Stimulated activated CD4-positive, alpha-beta T cell treated with anti-CD3 and anti-CD28 coated beads, Interleukin-4, amount 100 ng/mL, for 24 hours (primary cell): ENCODE data around the gene PMVK.
A peak's percentile ranks its signal among the peaks of the same experiment; 100 is the strongest.
"Not testable (repeated sequence)": the region's sequence is repeated elsewhere in the genome, so short reads cannot be mapped to it uniquely, and the experiment has no call there.

Experiments used
- DNase-seq: peaks from one replicate; pipeline ENCODE4 v3.0.0-alpha.2; 2020

PMVK gene

GRCh38 chr1:154912755-154913154, 23.8 kb downstream of the PMVK start:
- no peak for DNase-seq

GRCh38 chr1:154911691-154912550, 24.6 kb downstream of the PMVK start:
- no peak for DNase-seq

DNA sequence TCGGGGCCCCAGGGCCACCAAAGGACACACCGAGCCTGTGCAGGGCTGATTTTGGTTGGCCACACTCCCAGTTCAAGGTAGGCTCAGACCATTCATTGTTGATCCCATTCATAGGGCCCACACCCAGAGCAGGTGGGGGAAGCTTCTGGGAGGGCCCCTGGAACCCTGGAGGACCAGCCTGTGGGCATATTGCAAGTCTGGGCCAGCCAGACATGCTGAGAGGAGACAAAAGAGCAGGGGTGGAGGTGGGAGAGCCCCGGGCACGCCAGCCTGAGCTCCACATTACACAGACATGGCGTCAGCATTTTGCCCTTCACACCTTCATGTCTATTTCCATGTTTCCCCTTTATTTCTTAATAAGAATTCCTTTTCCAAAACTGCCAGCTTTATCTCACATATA, 25.7 kb downstream of the PMVK start:
- DNase-seq = no peak

DNA sequence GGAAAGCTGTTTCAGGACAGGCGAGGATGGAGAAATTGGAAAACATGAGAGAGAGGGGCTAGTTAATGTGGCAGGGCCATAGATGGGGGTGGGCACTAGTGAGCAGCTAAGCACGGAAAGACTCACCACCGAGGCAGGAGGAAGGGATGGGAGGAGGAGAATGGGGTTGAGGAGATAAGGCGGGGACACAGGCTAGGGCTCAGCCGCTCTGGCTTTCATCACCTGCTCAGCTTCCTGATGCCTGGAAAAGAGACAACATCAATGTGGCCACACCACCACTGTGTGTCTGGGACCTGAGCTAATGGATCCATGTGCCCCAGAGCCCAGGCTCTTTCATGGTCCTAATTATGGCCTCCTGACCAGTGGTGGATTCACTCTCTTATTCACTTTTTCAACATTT, 27.6 kb downstream of the PMVK start:
- DNase-seq = no peak

GRCh38 chr1:154908129-154908528, 28.4 kb downstream of the PMVK start:
- DNase-seq = not testable (repeated sequence)

DNA sequence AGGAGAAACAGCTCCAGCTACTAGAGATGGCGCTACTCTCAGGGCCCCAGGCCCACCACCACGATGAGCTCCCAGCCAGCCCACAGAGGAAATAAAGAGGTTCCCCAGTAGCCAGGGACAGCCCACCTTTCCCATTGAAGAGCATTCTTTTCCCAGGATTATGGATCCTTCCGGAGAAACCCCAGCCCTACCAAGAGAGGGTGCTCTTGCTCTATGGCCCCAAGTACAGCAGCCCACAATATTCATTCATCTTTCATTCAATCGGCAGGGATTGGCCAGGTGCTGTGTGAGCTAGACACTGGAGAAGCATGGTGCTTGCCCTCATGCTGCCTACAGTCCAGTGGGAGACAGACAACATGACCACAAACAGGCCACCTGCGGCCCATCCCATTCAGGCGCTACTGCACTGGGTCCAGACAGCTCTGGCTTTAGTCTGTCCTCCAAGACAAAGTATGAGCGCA, 29.9 kb downstream of the PMVK start:
- no peak for DNase-seq

- DNase-seq = no peak
Observed at GRCh38 chr1:154902938-154903566, 33.5 kb downstream of the PMVK start.

GRCh38 chr1:154901591-154901990, 34.9 kb downstream of the PMVK start:
- DNase-seq = no peak

DNA sequence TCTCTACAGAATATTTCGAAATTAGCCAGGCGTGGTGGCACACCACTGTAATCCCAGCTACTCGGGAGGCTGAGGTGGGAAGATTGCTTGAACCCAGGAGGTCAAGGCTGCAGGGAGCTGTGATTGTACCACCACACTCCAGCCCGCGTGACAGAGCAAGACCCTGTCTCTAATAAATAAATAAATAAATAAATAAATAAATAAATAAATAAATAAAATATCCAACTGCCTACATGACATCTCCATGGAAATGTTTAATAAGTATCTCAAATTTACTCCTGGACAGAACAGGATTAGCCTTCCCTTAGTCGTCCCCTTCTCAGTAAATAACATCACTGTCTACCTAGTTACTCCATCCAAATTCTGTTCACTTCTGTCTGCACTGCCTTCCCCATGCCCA, 37.5 kb downstream of the PMVK start:
- DNase-seq = no peak

GRCh38 chr1:154896771-154897286, 39.7 kb downstream of the PMVK start:
- no peak for DNase-seq

DNA sequence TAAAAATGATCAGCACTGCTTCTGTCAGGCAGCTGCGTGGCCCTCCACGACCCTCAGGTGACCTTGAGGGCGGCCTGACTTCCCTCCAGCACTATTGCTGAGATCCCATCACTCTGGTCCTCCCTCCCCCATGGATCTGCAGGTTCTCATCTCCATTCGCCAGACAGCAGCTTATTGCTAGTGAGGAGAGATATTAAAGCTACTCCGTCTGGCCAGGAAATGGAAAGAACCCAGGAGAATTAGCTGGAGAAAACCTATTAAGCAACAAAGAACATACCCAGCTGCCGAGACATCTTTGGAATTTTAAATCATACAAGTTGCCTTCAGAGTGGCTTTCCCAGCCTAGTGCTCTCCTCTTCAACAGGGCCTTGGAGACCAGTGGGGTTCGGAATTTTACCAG, 40.7 kb downstream of the PMVK start:
- DNase-seq = no peak

DNA sequence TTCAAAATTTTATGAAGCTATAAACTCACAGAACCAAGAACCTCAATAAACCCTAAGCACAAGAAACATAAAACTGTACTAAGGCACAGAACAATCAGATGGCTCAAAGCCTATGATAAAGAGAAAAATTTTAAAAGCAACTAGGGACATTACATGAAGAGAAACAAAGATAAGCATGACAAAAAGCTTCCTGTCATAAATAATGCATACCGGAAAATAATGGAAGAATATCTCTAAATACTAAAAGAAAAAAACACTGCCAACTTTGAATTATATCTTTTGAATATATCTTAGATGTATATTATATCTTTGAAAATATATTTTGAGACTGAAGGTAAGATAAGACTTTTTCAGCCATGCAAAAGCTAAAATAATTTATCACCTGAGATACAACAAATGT, 45.1 kb downstream of the PMVK start:
- DNase-seq = no peak

GRCh38 chr1:154888757-154889156, 47.8 kb downstream of the PMVK start:
- DNase-seq = no peak

- DNase-seq = no peak
Observed at GRCh38 chr1:154886281-154887015, 50.1 kb downstream of the PMVK start.

- no peak for DNase-seq
Observed at GRCh38 chr1:154884869-154885701, 51.4 kb downstream of the PMVK start.

DNA sequence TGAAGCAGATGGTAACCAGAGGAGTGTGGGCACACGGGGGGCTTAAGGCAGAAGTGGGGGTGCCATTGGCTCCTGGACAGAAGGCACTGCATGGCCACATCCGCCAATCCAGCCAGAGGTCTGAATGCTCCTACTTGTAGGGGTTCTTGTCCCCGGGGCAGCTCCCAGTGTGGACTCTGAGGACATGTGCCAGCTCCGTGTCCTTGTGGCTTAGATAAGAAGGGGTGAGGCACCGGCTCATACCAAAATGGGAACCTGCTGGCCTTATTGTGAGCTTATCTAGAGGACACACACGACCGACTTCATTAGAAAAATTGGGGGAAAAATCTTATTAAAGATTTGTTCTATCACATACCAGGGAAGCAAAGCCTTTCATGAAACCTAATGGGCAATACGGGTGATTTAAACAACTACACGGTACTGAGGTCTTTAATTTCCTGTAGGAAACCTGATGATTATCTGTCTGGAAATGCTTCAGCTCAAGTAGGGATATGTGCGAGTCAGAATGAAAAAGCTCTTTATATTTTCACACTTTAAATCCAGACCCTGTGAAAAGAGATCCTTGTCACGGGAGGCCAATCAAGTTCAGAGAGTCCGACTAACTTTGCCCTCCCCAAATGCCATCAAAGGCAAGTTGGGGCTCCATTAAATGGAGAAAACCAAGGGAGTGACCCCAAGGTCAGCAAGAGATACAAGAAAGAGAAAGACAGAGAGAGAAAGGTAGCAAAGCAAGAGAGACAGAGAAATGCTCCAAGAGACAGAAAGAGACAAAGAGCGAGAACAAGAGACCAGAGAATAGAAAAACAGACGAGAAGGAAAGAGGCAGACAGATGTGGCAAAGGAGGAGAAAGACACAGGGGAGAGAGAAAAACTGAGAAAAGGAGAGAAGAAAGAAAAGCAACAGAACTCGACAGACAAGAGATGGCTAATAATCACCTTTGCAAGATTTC, 52.3 kb downstream of the PMVK start:
- DNase-seq = no peak

DNA sequence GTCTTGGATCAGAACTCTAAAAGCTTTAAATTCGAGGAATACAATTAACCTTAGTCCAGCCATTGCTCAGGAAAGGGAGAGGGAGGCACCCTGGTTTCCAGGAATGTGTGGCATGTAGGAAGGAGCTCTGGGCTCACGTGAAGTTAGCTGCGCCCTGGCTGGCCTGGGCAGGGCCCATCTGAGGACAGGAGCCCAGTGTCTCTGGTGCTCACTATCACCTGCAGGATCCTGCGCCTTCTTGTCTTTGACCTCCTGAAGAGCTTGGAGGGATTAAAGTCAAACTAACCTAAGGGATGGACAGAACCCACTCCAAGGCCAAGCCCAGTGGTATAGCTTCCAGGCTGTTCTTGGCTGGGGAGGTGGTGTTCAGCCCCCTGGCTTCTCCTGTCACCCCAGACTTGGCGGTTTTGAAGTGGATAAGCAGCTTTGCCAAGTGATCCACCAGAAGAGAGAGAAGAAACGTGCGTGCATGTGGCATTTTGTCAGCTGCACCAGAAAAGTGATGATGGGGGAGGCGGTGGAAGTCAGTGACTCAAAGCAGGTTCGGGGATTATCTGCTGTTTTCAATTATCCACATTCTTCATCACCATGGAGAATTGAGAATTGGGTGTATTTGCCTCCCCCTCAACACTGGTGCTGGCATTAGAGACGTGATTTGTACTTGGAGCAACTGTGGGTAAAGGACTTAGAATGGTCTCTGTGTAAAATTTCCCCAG, 54.5 kb downstream of the PMVK start:
- DNase-seq = no peak

DNA sequence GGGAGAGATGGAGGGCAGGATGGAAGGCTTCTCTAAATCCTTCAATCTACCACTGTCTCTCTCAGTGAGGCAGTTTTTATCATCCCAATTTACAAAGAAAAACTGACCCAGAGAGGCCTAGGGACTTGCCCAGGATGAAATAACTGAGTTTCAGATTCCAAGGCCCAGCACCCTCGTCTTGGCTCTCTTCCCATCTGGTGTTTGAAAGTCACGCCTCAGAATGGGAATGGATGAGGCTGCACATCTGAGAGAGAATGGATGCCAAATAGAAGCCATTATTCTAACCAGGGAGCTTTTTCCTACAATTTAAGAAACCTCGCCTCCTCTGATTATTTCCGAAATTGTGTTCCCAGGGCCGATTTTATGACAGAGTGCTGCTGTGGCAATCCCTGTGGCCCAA, 55.8 kb downstream of the PMVK start:
- DNase-seq = no peak

GRCh38 chr1:154879038-154879421, 57.5 kb downstream of the PMVK start:
- DNase-seq = no peak

GRCh38 chr1:154878371-154879037, 58.0 kb downstream of the PMVK start:
- peak; percentile 78 for DNase-seq
